HepG2 (cell line): ENCODE results near the gene ZMYND8. TPM values are rescaled to one million over a fixed set of nuclear protein-coding genes. Genes with fewer than 3 reads are reported as not detected.

Experiments
- ATAC-seq: fragments of 200-7000 bp; cut with Tn5 transposase; 3 replicates; pipeline ENCODE4 v1.9.1; 2020; ENCODE audit warnings: mild to moderate bottlenecking, moderate library complexity
- BruUV-seq: library from RNA; stranded (reverse); fragments of 400-500 nt; replicated peaks from 2 replicates; lab custom pipeline; 2021; lab: Mats Ljungman, UMichigan
- CTCF ChIA-PET: fragments of 300-600 bp; formaldehyde crosslinking; extraction: SDS; loops from one replicate; lab custom pipeline; 2021; ENCODE audit warnings: low total read pairs, inconsistent platforms, low intra/inter-chr PET ratio; lab: Yijun Ruan, JAX
- POLR2A ChIA-PET: fragments of 350-600 bp; sonication (Branson Sonifier 250); formaldehyde crosslinking; loops from one replicate; lab custom pipeline; 2020; ENCODE audit warnings: antibody characterized with exemption, inconsistent platforms; lab: Yijun Ruan, JAX
- DNase-seq: peaks from one replicate; pipeline ENCODE4 v3.0.0-alpha.2; 2015; ENCODE audit warnings: low spot score
- FAIRE-seq: peaks from 3 replicates; lab custom pipeline; 2011; peaks lifted over from hg19 to GRCh38; lab: Jason Lieb, UNC
- H2AFZ ChIP-seq: one replicate; pipeline ENCODE4 v1.6.1; 2011; ENCODE audit warnings: low read length, inconsistent platforms
- H3K27ac ChIP-seq: fragments of 300-600 bp; 3 replicates; pipeline ENCODE4 v1.8.0; 2011; ENCODE audit warnings: mixed run types, mild to moderate bottlenecking, mixed read lengths, low read length, inconsistent platforms; ENCODE audit not compliant: insufficient read depth; ENCODE audit errors: extremely low read length
- H3K27me3 ChIP-seq, 2 experiments: fragments of 200-600 bp in 1 of 2; 2 replicates in 1 of 2; 3 replicates in 1 of 2; pipeline versions ENCODE4 v1.6.0 to v1.8.0; 2011; ENCODE audit warnings: low read length in 2 of 2, mild to moderate bottlenecking in 2 of 2, moderate library complexity in 2 of 2, inconsistent platforms in 1 of 2; ENCODE audit not compliant: insufficient read depth in 2 of 2, control insufficient read depth in 1 of 2
- H3K36me3 ChIP-seq, 2 experiments: fragments of 200-600 bp in 1 of 2; replicated peaks in 1 of 2; 2 replicates in 1 of 2; 3 replicates in 1 of 2; pipeline versions ENCODE4 v1.5.1 to v1.8.0; 2011; ENCODE audit warnings: low read length in 2 of 2, inconsistent platforms in 1 of 2; ENCODE audit not compliant: insufficient read depth in 2 of 2, control insufficient read depth in 1 of 2
- H3K4me1 ChIP-seq: 2 replicates; pipeline ENCODE4 v1.5.1; 2012; ENCODE audit warnings: low read length, inconsistent platforms; ENCODE audit not compliant: insufficient read depth
- H3K4me2 ChIP-seq: 2 replicates; pipeline ENCODE4 v1.6.0; 2011; ENCODE audit warnings: low read depth, low read length, inconsistent platforms
- H3K4me3 ChIP-seq, 3 experiments: fragments of 200-600 bp in 1 of 3; sonication (generic), shearing (Covaris generic) in 1 of 3; replicated peaks in 1 of 3; 2 replicates each; pipeline ENCODE4 v1.5.1; 2011 to 2016; ENCODE audit warnings: low read length in 3 of 3, inconsistent platforms in 2 of 3, low read depth in 2 of 3, mild to moderate bottlenecking in 2 of 3, control low read depth in 1 of 3, mixed read lengths in 1 of 3; ENCODE audit not compliant: insufficient read depth in 1 of 3
- H3K79me2 ChIP-seq: one replicate; pipeline ENCODE4 v1.6.1; 2011; ENCODE audit warnings: low read length, inconsistent platforms; ENCODE audit not compliant: insufficient read depth
- H3K9ac ChIP-seq: 2 replicates; pipeline ENCODE4 v1.6.0; 2011; ENCODE audit warnings: mild to moderate bottlenecking, low read depth, low read length, inconsistent platforms; ENCODE audit not compliant: insufficient read depth
- H3K9me3 ChIP-seq: 2 replicates; pipeline ENCODE4 v1.5.1; 2012; ENCODE audit warnings: mild to moderate bottlenecking, low read length
- H4K20me1 ChIP-seq: 2 replicates; pipeline ENCODE4 v1.6.0; 2011; ENCODE audit warnings: inconsistent platforms, mild to moderate bottlenecking, low read length, moderate library complexity; ENCODE audit not compliant: insufficient read depth
- GABPB1 ChIP-seq: IDR thresholded peaks from 2 replicates; pipeline ENCODE4 v1.6.1; 2016; ENCODE audit warnings: mild to moderate bottlenecking, missing genetic modification reagents, moderate library complexity, missing compliant biosample characterization
- HMG20A ChIP-seq: IDR thresholded peaks from 2 replicates; pipeline ENCODE4 v1.6.1; 2016; ENCODE audit warnings: borderline replicate concordance
- MAF1 ChIP-seq: sonication (generic); formaldehyde crosslinking; IDR thresholded peaks from 2 replicates; pipeline ENCODE4 v1.5.0; 2020; ENCODE audit warnings: missing genetic modification reagents, borderline replicate concordance
- NRL ChIP-seq: sonication (generic); formaldehyde crosslinking; IDR thresholded peaks from 2 replicates; pipeline ENCODE4 v1.5.0; 2020; ENCODE audit warnings: missing genetic modification reagents, mild to moderate bottlenecking, moderate library complexity, borderline replicate concordance
- PHF21A ChIP-seq: sonication (generic); formaldehyde crosslinking; IDR thresholded peaks from 2 replicates; pipeline ENCODE4 v1.5.0; 2020; ENCODE audit warnings: mild to moderate bottlenecking, missing genetic modification reagents
- SNAPC4 ChIP-seq: sonication (generic); formaldehyde crosslinking; IDR thresholded peaks from 2 replicates; pipeline ENCODE4 v1.4.0; 2020; ENCODE audit warnings: mild to moderate bottlenecking, missing genetic modification reagents
- STAG1 ChIP-seq: sonication (generic); formaldehyde crosslinking; IDR thresholded peaks from 2 replicates; pipeline ENCODE4 v1.4.0; 2020; ENCODE audit warnings: missing genetic modification reagents
- U2AF2 ChIP-seq: fragments of 200-400 bp; formaldehyde crosslinking; IDR thresholded peaks from 2 replicates; pipeline ENCODE4 v1.6.1; 2017; ENCODE audit warnings: low read depth, mild to moderate bottlenecking, low read length
- ZNF232 ChIP-seq: sonication (generic); formaldehyde crosslinking; IDR thresholded peaks from 2 replicates; pipeline ENCODE4 v1.4.0; 2020; ENCODE audit warnings: missing genetic modification reagents, borderline replicate concordance
- ZNF333 ChIP-seq: sonication (generic); formaldehyde crosslinking; IDR thresholded peaks from 2 replicates; pipeline ENCODE4 v1.4.0; 2020; ENCODE audit warnings: mild to moderate bottlenecking, missing genetic modification reagents, borderline replicate concordance
- ZNF460 ChIP-seq: sonication (generic); formaldehyde crosslinking; IDR thresholded peaks from 2 replicates; pipeline ENCODE4 v1.5.1; 2020; ENCODE audit warnings: missing genetic modification reagents, mild to moderate bottlenecking, borderline replicate concordance
- ZNF644 ChIP-seq: IDR thresholded peaks from 2 replicates; pipeline ENCODE4 v1.6.1; 2016; ENCODE audit warnings: low read depth
- ZNF720 ChIP-seq: sonication (generic); formaldehyde crosslinking; IDR thresholded peaks from 2 replicates; pipeline ENCODE4 v1.4.0; 2020; ENCODE audit warnings: missing genetic modification reagents
- WGBS: methylation state at CpG from one replicate; pipeline ENCODE4 v1.1.6; 2017; ENCODE audit warnings: low lambda C conversion rate; 5-methylcytosine and 5-hydroxymethylcytosine counted together
- in situ Hi-C: cut with HindIII; loops from 2 replicates; pipeline ENCODE4 v1.10.0; 2017; ENCODE audit warnings: low pct_unique_long_range_greater_than_20kb; ENCODE audit not compliant: extremely low pct_ligation_motif_present
- intact Hi-C: fragments of 100-400 bp; cut with micrococcal nuclease; formaldehyde crosslinking; loops from one replicate; pipeline ENCODE4 v1.10.0; 2022; ENCODE audit not compliant: unreplicated experiment
- polyA plus RNA-seq, 8 experiments: library from polyadenylated mRNA; depleted of rRNA in 3 of 8; stranded (reverse) in 7 of 8; unstranded in 1 of 8; fragments of >200 nt; fragmentation: Illumina TruSeq in 4 of 8; extraction: Trizol in 4 of 8; gene quantifications; 2 replicates each; pipeline versions ENCODE4 v1.2.1 to v1.2.3, GENCODE V29; 2011 to 2016; ENCODE audit warnings: low read depth in 4 of 8, missing spikeins in 1 of 8, mixed read lengths in 1 of 8; ENCODE audit not compliant: insufficient read depth in 1 of 8
- total RNA-seq, 5 experiments: library from RNA; depleted of rRNA; stranded (reverse); fragments of >200 nt; fragmentation: Illumina TruSeq; extraction: Trizol; gene quantifications; 2 replicates each; pipeline ENCODE4 v1.2.3, GENCODE V29; 2016; ENCODE audit warnings: low read depth in 1 of 5
- TF ChIP-seq, protein P1 (sequence below): sonication (generic); formaldehyde crosslinking; IDR thresholded peaks from 2 replicates; pipeline ENCODE4 v1.4.0; 2020; ENCODE audit warnings: missing genetic modification reagents, borderline replicate concordance

The ZMYND8 gene
- total and polyA plus RNA-seq, 2 of the 13 experiments (the other 11 are each of a cell fraction or from before 2014, with no cell fraction given), result 53.9 to 84.7 TPM

GRCh38 chr20:47397652-47398301 is 41.3 kb upstream of the ZMYND8 start (continued):
- TF ChIP-seq, protein P1, sequence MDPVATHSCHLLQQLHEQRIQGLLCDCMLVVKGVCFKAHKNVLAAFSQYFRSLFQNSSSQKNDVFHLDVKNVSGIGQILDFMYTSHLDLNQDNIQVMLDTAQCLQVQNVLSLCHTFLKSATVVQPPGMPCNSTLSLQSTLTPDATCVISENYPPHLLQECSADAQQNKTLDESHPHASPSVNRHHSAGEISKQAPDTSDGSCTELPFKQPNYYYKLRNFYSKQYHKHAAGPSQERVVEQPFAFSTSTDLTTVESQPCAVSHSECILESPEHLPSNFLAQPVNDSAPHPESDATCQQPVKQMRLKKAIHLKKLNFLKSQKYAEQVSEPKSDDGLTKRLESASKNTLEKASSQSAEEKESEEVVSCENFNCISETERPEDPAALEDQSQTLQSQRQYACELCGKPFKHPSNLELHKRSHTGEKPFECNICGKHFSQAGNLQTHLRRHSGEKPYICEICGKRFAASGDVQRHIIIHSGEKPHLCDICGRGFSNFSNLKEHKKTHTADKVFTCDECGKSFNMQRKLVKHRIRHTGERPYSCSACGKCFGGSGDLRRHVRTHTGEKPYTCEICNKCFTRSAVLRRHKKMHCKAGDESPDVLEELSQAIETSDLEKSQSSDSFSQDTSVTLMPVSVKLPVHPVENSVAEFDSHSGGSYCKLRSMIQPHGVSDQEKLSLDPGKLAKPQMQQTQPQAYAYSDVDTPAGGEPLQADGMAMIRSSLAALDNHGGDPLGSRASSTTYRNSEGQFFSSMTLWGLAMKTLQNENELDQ (CRISPR knock-in tag), result no peak
- TF ChIP-seq HMG20A (CRISPR knock-in tag), result no peak

GRCh38 chr20:47396762-47397476 is 40.4 kb upstream of the ZMYND8 start:
- WGBS, result 61% methylated on average over 5 of the region's 5 CpGs
- ChIA-PET POLR2A (interaction anchor here (1.0 to 3.6 kb wide), 5 partner anchors 13 to 105 kb away, joined by 3 to 28 read pairs (median 4); partner anchors contain the start of genes NCOA3 and ZMYND8), CTCF (no interaction called here)
- DNase-seq (peak; percentile 74), ATAC-seq (peak; percentile 76), FAIRE-seq (peak; percentile 60)
- intact Hi-C loops, result loop anchor here (10.0 kb wide), 1 partner anchor 58 kb away; no protein-coding TSS in a partner anchor
- no TSS peak for BruUV-seq
- Histone ChIP-seq H3K4me3 (no peak overlapping the region), H4K20me1 (no peaks in the 10 kb centered on the region), H3K9ac (no peak overlapping the region), H3K27me3 (no peaks in the 10 kb centered on the region), H2AFZ (no peak overlapping the region), H3K4me1 (peaks cover 43% of the 10 kb centered on the region), H3K9me3 (no peaks in the 10 kb centered on the region), H3K79me2 (no peaks in the 10 kb centered on the region), H3K4me2 (0 out of 2 replicates have a peak overlapping the region, but pooled peaks have one; percentile 3), H3K36me3 (no peaks in the 10 kb centered on the region), H3K27ac (peak overlapping the region; percentile 41)
- in situ Hi-C loops, result loop anchor here (25.0 kb wide), 1 partner anchor 635 kb away; no protein-coding TSS in a partner anchor
- TF ChIP-seq PHF21A (0 out of 2 replicates have a peak, but pooled peaks have one; percentile 20), SNAPC4 (0 out of 2 replicates have a peak, but pooled peaks have one; percentile 65), MAF1 (no peak), U2AF2 (no peak), ZNF460 (CRISPR knock-in tag) (peak; percentile 94), ZNF720 (CRISPR knock-in tag) (no peak), STAG1 (CRISPR knock-in tag) (0 out of 2 replicates have a peak, but pooled peaks have one; percentile 9), NRL (no peak), GABPB1 (CRISPR knock-in tag) (no peak), ZNF644 (CRISPR knock-in tag) (0 out of 2 replicates have a peak, but pooled peaks have one; percentile 6), ZNF232 (CRISPR knock-in tag) (peak; percentile 34; the same call in 1 of the 2 replicates), ZNF333 (peak; percentile 36; the same call in 1 of the 2 replicates)
